ENCODE measurements around the gene ZNF521. TPM values are rescaled to one million over a fixed set of nuclear protein-coding genes. Genes with fewer than 3 reads are reported as not detected.

Gene ZNF521
- total RNA-seq, 1 donor from 2014 or later: 41.6 TPM

- Histone ChIP-seq H3K4me1 (no peaks in the 10 kb centered on the region), H3K27ac (no peak overlapping the region), H3K27me3 (no peaks in the 10 kb centered on the region), H3K36me3 (no peaks in the 10 kb centered on the region), H3K9me3 (no peaks in the 10 kb centered on the region), H3K4me3 (no peak overlapping the region)
- TF ChIP-seq, protein P1, sequence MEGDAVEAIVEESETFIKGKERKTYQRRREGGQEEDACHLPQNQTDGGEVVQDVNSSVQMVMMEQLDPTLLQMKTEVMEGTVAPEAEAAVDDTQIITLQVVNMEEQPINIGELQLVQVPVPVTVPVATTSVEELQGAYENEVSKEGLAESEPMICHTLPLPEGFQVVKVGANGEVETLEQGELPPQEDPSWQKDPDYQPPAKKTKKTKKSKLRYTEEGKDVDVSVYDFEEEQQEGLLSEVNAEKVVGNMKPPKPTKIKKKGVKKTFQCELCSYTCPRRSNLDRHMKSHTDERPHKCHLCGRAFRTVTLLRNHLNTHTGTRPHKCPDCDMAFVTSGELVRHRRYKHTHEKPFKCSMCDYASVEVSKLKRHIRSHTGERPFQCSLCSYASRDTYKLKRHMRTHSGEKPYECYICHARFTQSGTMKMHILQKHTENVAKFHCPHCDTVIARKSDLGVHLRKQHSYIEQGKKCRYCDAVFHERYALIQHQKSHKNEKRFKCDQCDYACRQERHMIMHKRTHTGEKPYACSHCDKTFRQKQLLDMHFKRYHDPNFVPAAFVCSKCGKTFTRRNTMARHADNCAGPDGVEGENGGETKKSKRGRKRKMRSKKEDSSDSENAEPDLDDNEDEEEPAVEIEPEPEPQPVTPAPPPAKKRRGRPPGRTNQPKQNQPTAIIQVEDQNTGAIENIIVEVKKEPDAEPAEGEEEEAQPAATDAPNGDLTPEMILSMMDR (IDR thresholded peaks at IDR 0.05): no peak
- no peak for DNase-seq (ENCODE audit: low spot score in 2 of 2)
- intact Hi-C loops (cut with DNase I): no loop called here
Observed at GRCh38 chr18:25061395-25061794, 290.6 kb downstream of the ZNF521 start.

- Histone ChIP-seq H3K36me3 (no peaks in the 10 kb centered on the region), H3K27me3 (no peaks in the 10 kb centered on the region), H3K4me1 (no peaks in the 10 kb centered on the region), H3K4me3 (no peak overlapping the region), H3K27ac (no peak overlapping the region), H3K9me3 (no peaks in the 10 kb centered on the region)
- DNase-seq (ENCODE audit: low spot score in 2 of 2): no peak
- TF ChIP-seq, protein P1 (IDR thresholded peaks at IDR 0.05): no peak
- intact Hi-C loops (cut with DNase I): loop anchor here (5.0 kb wide), 1 partner anchor 166 kb away; no protein-coding TSS in a partner anchor
Observed at GRCh38 chr18:25058521-25058920, 293.4 kb downstream of the ZNF521 start.

DNA sequence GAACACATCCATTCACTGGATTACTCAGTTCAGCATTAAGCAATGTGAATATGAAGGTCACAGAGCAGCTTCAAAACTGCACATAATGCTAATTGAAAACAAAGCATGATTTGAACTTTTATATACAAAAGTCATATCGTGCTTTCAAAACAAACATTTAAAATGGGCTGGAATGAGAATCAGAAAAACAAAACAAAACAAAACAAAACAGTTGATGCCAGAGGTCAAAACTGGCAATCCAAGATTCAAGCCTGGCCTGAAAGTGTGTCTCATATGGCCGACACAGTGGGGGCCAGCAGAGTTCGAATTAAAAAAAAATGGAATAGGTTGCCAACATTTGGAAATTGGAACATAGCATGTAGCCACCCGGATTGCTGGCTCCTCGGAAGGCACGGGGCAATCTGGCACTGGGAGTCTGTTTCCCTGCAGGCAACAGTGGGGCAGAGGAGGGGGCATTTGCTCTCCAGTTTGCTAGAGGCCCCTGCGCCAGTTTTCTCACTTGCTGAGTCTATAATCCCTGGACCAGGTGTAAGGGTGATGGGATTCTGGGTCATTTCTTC lies 294.4 kb downstream of the ZNF521 start:
- H3K4me3 ChIP-seq: no peak overlapping the region
- H3K27ac ChIP-seq: no peak overlapping the region
- no peaks in the 10 kb centered on the region for H3K36me3 ChIP-seq
- intact Hi-C loops (cut with DNase I): loop anchor here (5.0 kb wide), 1 partner anchor 165 kb away; no protein-coding TSS in a partner anchor
- H3K9me3 ChIP-seq: no peaks in the 10 kb centered on the region
- DNase-seq (ENCODE audit: low spot score in 2 of 2): no peak
- TF ChIP-seq, protein P1 (IDR thresholded peaks at IDR 0.05): no peak
- no peaks in the 10 kb centered on the region for H3K27me3 ChIP-seq
- H3K4me1 ChIP-seq: no peaks in the 10 kb centered on the region

DNA sequence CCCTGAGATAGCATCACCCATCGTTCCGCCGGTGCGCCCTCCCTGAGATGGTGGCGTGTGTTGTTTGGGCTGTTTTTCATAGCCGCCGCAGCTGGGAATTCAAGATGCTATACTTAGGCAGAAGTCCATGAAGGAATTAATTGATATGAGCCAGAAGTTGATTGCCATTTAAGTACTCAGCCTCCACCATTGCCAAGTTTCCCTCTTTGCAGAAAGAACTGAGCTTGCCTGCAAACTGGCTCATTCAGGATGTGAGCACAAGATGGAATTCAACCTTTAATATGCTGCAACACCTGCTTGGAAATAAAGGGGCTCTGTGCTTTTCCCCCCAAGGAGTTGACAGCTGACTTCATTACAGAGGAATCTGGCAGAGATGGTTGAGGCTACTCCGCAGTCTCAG lies 295.5 kb downstream of the ZNF521 start:
- no peaks in the 10 kb centered on the region for H3K9me3 ChIP-seq
- H3K4me3 ChIP-seq: no peak overlapping the region
- DNase-seq (ENCODE audit: low spot score in 2 of 2): no peak
- TF ChIP-seq, protein P1 (IDR thresholded peaks at IDR 0.05): no peak
- intact Hi-C loops (cut with DNase I): loop anchor here (5.0 kb wide), 1 partner anchor 164 kb away; no protein-coding TSS in a partner anchor
- no peak overlapping the region for H3K27ac ChIP-seq
- no peaks in the 10 kb centered on the region for H3K36me3 ChIP-seq
- no peaks in the 10 kb centered on the region for H3K27me3 ChIP-seq
- H3K4me1 ChIP-seq: no peaks in the 10 kb centered on the region

GRCh38 chr18:25055076-25055475 lies 296.9 kb downstream of the ZNF521 start:
- no peak overlapping the region for H3K27ac ChIP-seq
- intact Hi-C loops (cut with DNase I): loop anchor here (5.0 kb wide), 1 partner anchor 163 kb away; no protein-coding TSS in a partner anchor
- H3K27me3 ChIP-seq: no peaks in the 10 kb centered on the region
- no peaks in the 10 kb centered on the region for H3K9me3 ChIP-seq
- TF ChIP-seq, protein P1 (IDR thresholded peaks at IDR 0.05): no peak
- no peaks in the 10 kb centered on the region for H3K36me3 ChIP-seq
- no peaks in the 10 kb centered on the region for H3K4me1 ChIP-seq
- no peak for DNase-seq (ENCODE audit: low spot score in 2 of 2)
- H3K4me3 ChIP-seq: no peak overlapping the region
